HEK293 (cell line): ENCODE results near the gene NDUFA8.

ENCODE experiments used
- CTCF ChIA-PET: fragments of 350-600 bp; formaldehyde crosslinking; extraction: SDS; loops from one replicate; lab custom pipeline; 2021; ENCODE audit warnings: antibody characterized with exemption; lab: Yijun Ruan, JAX
- POLR2A ChIA-PET: fragments of 300-600 bp; formaldehyde crosslinking; extraction: SDS; loops from one replicate; lab custom pipeline; 2020; ENCODE audit warnings: antibody characterized with exemption, inconsistent platforms; lab: Yijun Ruan, JAX
- H3K27ac ChIP-seq: fragments of 200-500 bp; sonication (Bioruptor generic); 2 replicates; pipeline ENCODE4 v1.5.1; 2014; ENCODE audit warnings: low read depth, low read length, control low read depth, inconsistent platforms; ENCODE audit errors: extremely low read depth
- H3K36me3 ChIP-seq, 2 experiments: fragments of 200-500 bp in 1 of 2; sonication (Bioruptor generic) in 1 of 2; 1 replicate in 1 of 2; 2 replicates in 1 of 2; pipeline ENCODE4 v1.5.1; 2014 to 2017; ENCODE audit warnings: inconsistent platforms in 2 of 2, low read length in 2 of 2; ENCODE audit not compliant: control insufficient read depth in 2 of 2, insufficient read depth in 1 of 2
- H3K4me1 ChIP-seq: fragments of 200-500 bp; sonication (Bioruptor generic); 2 replicates; pipeline ENCODE4 v1.5.1; 2014; ENCODE audit warnings: mild to moderate bottlenecking, low read length, inconsistent platforms; ENCODE audit not compliant: control insufficient read depth, insufficient read depth
- H3K4me3 ChIP-seq: 2 replicates; pipeline ENCODE4 v1.5.1; 2011; ENCODE audit warnings: low read depth, mild to moderate bottlenecking, control low read depth, low read length, moderate library complexity
- H3K9me3 ChIP-seq: fragments of 200-500 bp; sonication (Bioruptor generic); 2 replicates; pipeline ENCODE4 v1.5.1; 2014; ENCODE audit warnings: low read depth, low read length, inconsistent platforms; ENCODE audit not compliant: control insufficient read depth, insufficient read depth
- BCL11A ChIP-seq: fragments of 450-650 bp; formaldehyde crosslinking; IDR thresholded peaks from 2 replicates; pipeline ENCODE4 v1.5.1; 2016; ENCODE audit warnings: low read depth, missing biosample characterization, missing genetic modification characterization
- GLIS2 ChIP-seq: fragments of 450-650 bp; formaldehyde crosslinking; IDR thresholded peaks from 2 replicates; pipeline ENCODE4 v1.5.1; 2016; ENCODE audit warnings: missing biosample characterization, missing genetic modification characterization
- KLF1 ChIP-seq: fragments of 450-650 bp; formaldehyde crosslinking; IDR thresholded peaks from 2 replicates; pipeline ENCODE4 v1.5.1; 2016; ENCODE audit warnings: missing biosample characterization, missing genetic modification characterization
- MZF1 ChIP-seq: fragments of 450-650 bp; formaldehyde crosslinking; IDR thresholded peaks from 2 replicates; pipeline ENCODE4 v1.5.1; 2017; ENCODE audit warnings: missing biosample characterization, missing genetic modification characterization, borderline replicate concordance
- PRDM2 ChIP-seq: fragments of 450-650 bp; formaldehyde crosslinking; IDR thresholded peaks from 2 replicates; pipeline ENCODE4 v1.5.1; 2016; ENCODE audit warnings: missing biosample characterization, missing genetic modification characterization, borderline replicate concordance
- SP3 ChIP-seq: fragments of 450-650 bp; formaldehyde crosslinking; IDR thresholded peaks from 2 replicates; pipeline ENCODE4 v1.5.1; 2016; ENCODE audit warnings: missing biosample characterization, missing genetic modification characterization
- ZBTB48 ChIP-seq: fragments of 450-650 bp; formaldehyde crosslinking; IDR thresholded peaks from 2 replicates; pipeline ENCODE4 v1.5.1; 2016; ENCODE audit warnings: missing biosample characterization, missing genetic modification characterization
- ZFP37 ChIP-seq: fragments of 450-650 bp; formaldehyde crosslinking; IDR thresholded peaks from 2 replicates; pipeline ENCODE4 v1.5.1; 2016; ENCODE audit warnings: missing biosample characterization, missing genetic modification characterization
- ZNF112 ChIP-seq: fragments of 450-650 bp; formaldehyde crosslinking; IDR thresholded peaks from 2 replicates; pipeline ENCODE4 v1.5.0; 2017; ENCODE audit warnings: missing biosample characterization, missing genetic modification characterization
- ZNF184 ChIP-seq: fragments of 450-650 bp; IDR thresholded peaks from 2 replicates; pipeline ENCODE4 v1.5.1; 2018; ENCODE audit warnings: missing biosample characterization, mild to moderate bottlenecking, missing genetic modification characterization
- ZNF239 ChIP-seq: fragments of 450-650 bp; formaldehyde crosslinking; IDR thresholded peaks from 2 replicates; pipeline ENCODE4 v1.5.1; 2016; ENCODE audit warnings: missing biosample characterization, missing genetic modification characterization
- ZNF24 ChIP-seq: fragments of 450-650 bp; formaldehyde crosslinking; IDR thresholded peaks from 2 replicates; pipeline ENCODE4 v1.5.1; 2016; ENCODE audit warnings: missing biosample characterization, missing genetic modification characterization
- ZNF248 ChIP-seq: fragments of 450-650 bp; formaldehyde crosslinking; IDR thresholded peaks from 2 replicates; pipeline ENCODE4 v1.5.1; 2017; ENCODE audit warnings: missing biosample characterization, missing genetic modification characterization
- ZNF274 ChIP-seq, 2 experiments: fragments of 200-500 bp in 1 of 2; fragments of 450-650 bp in 1 of 2; sonication (Bioruptor generic) in 1 of 2; formaldehyde crosslinking in 1 of 2; IDR thresholded peaks; 2 replicates each; pipeline versions ENCODE4 v1.5.1 to v1.6.1; 2014 to 2016; ENCODE audit warnings: borderline replicate concordance in 1 of 2, inconsistent platforms in 1 of 2, low read length in 1 of 2, missing biosample characterization in 1 of 2, missing genetic modification characterization in 1 of 2
- ZNF311 ChIP-seq: fragments of 450-650 bp; formaldehyde crosslinking; IDR thresholded peaks from 2 replicates; pipeline ENCODE4 v1.5.1; 2017; ENCODE audit warnings: missing biosample characterization, missing genetic modification characterization, borderline replicate concordance
- ZNF324 ChIP-seq: fragments of 450-650 bp; formaldehyde crosslinking; IDR thresholded peaks from 2 replicates; pipeline ENCODE4 v1.5.1; 2016; ENCODE audit warnings: missing biosample characterization, missing genetic modification characterization
- ZNF366 ChIP-seq: fragments of 450-650 bp; formaldehyde crosslinking; conservative IDR thresholded peaks from 2 replicates; pipeline ENCODE4 v1.5.1; 2016; ENCODE audit warnings: missing biosample characterization, missing genetic modification characterization
- ZNF488 ChIP-seq: fragments of 450-650 bp; formaldehyde crosslinking; IDR thresholded peaks from 2 replicates; pipeline ENCODE4 v1.5.1; 2016; ENCODE audit warnings: missing biosample characterization, missing genetic modification characterization
- ZNF530 ChIP-seq: fragments of 450-650 bp; formaldehyde crosslinking; IDR thresholded peaks from 2 replicates; pipeline ENCODE4 v1.5.1; 2016; ENCODE audit warnings: low read depth, missing biosample characterization, missing genetic modification characterization
- ZNF624 ChIP-seq: fragments of 450-650 bp; formaldehyde crosslinking; IDR thresholded peaks from 2 replicates; pipeline ENCODE4 v1.5.1; 2017; ENCODE audit warnings: missing biosample characterization, missing genetic modification characterization
- ZNF664 ChIP-seq: fragments of 450-650 bp; formaldehyde crosslinking; IDR thresholded peaks from 2 replicates; pipeline ENCODE4 v1.5.1; 2016; ENCODE audit warnings: missing biosample characterization, missing genetic modification characterization
- ZNF837 ChIP-seq: fragments of 450-650 bp; formaldehyde crosslinking; IDR thresholded peaks from 2 replicates; pipeline ENCODE4 v1.5.1; 2016; ENCODE audit warnings: missing biosample characterization, missing genetic modification characterization
- ZNF843 ChIP-seq: fragments of 450-650 bp; formaldehyde crosslinking; IDR thresholded peaks from 2 replicates; pipeline ENCODE4 v1.5.1; 2016; ENCODE audit warnings: missing biosample characterization, missing genetic modification characterization
- TF ChIP-seq, protein P1 (sequence below): fragments of 450-650 bp; formaldehyde crosslinking; IDR thresholded peaks from 2 replicates; pipeline ENCODE4 v1.5.1; 2016; ENCODE audit warnings: missing biosample characterization, missing genetic modification characterization

The NDUFA8 gene

GRCh38 chr9:122130837-122131236, 28.7 kb downstream of the NDUFA8 start (continued):
- no peak for TF ChIP-seq PRDM2 (tag by site-specific recombination)
- TF ChIP-seq ZNF311, result no peak

DNA sequence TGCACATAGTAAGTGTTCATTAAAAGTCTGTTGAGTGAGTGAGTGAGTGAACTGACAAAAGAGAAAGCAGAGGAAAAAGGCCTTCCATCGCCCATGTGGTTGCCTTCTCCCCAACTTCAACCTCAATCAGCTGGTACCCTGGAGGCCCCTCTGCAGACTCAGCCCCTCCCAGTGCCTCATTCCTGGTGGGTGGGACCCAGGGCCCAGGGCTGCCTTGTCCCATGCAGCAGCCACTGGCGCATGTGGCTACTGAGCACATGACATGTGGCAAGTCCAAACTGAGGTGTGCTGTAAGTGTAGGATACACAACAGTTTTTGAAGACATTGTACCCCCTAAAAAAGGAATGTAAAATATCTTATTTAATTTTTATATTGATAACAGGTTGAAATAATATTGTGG, 29.6 kb downstream of the NDUFA8 start:
- Histone ChIP-seq H3K4me1 (0 out of 2 replicates have a peak, but pooled peaks cover 3% of the 10 kb centered on the region), H3K4me3 (no peak overlapping the region), H3K9me3 (no peaks in the 10 kb centered on the region), H3K27ac (no peak overlapping the region), H3K36me3 (no peaks in the 10 kb centered on the region)
- CTCF ChIA-PET, result interaction anchor here (0.7 to 12.1 kb wide), 2 partner anchors 14 to 219 kb away, joined by 4 to 473 read pairs; no protein-coding TSS in a partner anchor
- TF ChIP-seq ZNF530 (no peak), ZNF112 (tag by site-specific recombination) (no peak), ZNF664 (tag by site-specific recombination) (peak; percentile 72; the same call in 1 of the 2 replicates)
- POLR2A ChIA-PET, result no interaction called here

DNA sequence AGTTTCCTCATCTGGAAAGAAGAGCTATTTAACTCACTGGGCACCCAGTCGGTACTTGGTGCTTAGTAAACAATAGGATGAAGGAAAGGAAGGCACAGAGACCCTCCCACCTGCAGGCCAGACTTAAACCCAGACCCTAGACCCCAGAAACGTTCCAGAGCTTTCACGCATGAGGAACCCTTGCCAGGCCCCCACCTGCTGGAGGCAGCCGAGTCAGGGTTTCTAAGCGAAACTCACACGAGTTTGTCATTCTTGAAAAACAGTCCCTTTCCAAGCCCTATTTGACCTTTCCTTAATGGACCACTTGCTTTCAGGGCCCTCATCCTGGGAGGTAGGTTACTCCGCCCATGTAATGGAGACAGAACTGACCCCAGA, 30.6 kb downstream of the NDUFA8 start:
- ChIA-PET POLR2A (no interaction called here), CTCF (interaction anchor here (0.5 to 12.1 kb wide), 2 partner anchors 30 to 220 kb away, joined by 3 to 473 read pairs; no protein-coding TSS in a partner anchor)
- no peaks in the 10 kb centered on the region for H3K4me1 ChIP-seq
- H3K36me3 ChIP-seq, result no peaks in the 10 kb centered on the region
- TF ChIP-seq ZNF843, result no peak
- TF ChIP-seq SP3, result no peak
- TF ChIP-seq ZNF248 (tag by site-specific recombination), result no peak
- no peak for TF ChIP-seq ZNF324 (tag by site-specific recombination)
- no peak for TF ChIP-seq ZNF184
- no peak for TF ChIP-seq ZNF24 (tag by site-specific recombination)
- no peak for TF ChIP-seq ZNF488
- no peak for TF ChIP-seq ZNF366
- no peak for TF ChIP-seq GLIS2
- no peak for TF ChIP-seq KLF1 (tag by site-specific recombination)
- TF ChIP-seq ZNF837 (tag by site-specific recombination), result no peak
- no peak for TF ChIP-seq ZNF624 (tag by site-specific recombination)
- no peak for TF ChIP-seq ZFP37 (tag by site-specific recombination)
- no peak for TF ChIP-seq ZNF664 (tag by site-specific recombination)
- no peak for TF ChIP-seq ZBTB48 (tag by site-specific recombination)
- TF ChIP-seq, protein P1, sequence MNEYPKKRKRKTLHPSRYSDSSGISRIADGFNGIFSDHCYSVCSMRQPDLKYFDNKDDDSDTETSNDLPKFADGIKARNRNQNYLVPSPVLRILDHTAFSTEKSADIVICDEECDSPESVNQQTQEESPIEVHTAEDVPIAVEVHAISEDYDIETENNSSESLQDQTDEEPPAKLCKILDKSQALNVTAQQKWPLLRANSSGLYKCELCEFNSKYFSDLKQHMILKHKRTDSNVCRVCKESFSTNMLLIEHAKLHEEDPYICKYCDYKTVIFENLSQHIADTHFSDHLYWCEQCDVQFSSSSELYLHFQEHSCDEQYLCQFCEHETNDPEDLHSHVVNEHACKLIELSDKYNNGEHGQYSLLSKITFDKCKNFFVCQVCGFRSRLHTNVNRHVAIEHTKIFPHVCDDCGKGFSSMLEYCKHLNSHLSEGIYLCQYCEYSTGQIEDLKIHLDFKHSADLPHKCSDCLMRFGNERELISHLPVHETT (tag by site-specific recombination), result no peak
- no peak for TF ChIP-seq ZNF239 (tag by site-specific recombination)
- TF ChIP-seq ZNF274 (IDR thresholded peaks at IDR 0.05; ENCODE audit: low read length), result no peak
- TF ChIP-seq ZNF274 (tag by site-specific recombination; IDR thresholded peaks at IDR 0.05; ENCODE audit: borderline replicate concordance), result no peak
- TF ChIP-seq BCL11A (tag by site-specific recombination), result no peak
- TF ChIP-seq MZF1 (tag by site-specific recombination), result no peak
- H3K9me3 ChIP-seq, result no peaks in the 10 kb centered on the region
- H3K27ac ChIP-seq, result no peak overlapping the region
- no peak overlapping the region for H3K4me3 ChIP-seq
